ENCODE measurements around the gene CAPN11.

DNA sequence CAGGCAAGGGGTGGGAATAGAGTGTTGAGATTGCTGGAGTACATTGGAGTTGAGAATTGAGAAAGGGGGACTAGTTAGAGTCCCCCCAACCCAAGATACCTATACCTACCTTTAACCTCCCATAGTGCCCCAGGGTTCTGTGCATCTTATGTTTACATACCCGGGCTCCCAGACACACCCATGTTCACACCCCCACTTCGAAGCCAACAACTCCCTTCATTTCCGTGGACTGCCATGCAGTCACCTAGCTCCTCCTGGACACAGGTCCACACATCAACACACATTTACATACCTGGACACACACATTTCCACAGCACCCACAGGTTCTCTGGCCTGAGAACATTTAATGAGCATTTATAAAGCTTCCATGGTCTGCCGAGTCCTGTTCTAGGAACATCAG lies 26.1 kb upstream of the CAPN11 start:
- no peak for TF ChIP-seq CTCF (IDR thresholded peaks at IDR 0.05; ENCODE audit: borderline replicate concordance, extremely low read depth, low read length, poor library complexity, severe bottlenecking)
- TF ChIP-seq EZH2 (IDR thresholded peaks at IDR 0.05; ENCODE audit: borderline replicate concordance, low read depth, low read length, severe bottlenecking), result no peak

Data from DND-41 (cell line).